Coronary artery (tissue), 2 donors: ENCODE results near the gene COL6A1.

Experiments used
- DNase-seq: peaks from one replicate; pipeline ENCODE4 v3.0.0-alpha.2; 2017; ENCODE audit warnings: low spot score
- H3K27ac ChIP-seq, 2 donors: fragments of 200-600 bp; sonication (generic); one replicate each; pipeline ENCODE4 v1.5.1; 2016 to 2019
- H3K4me3 ChIP-seq: fragments of 200-600 bp; sonication (generic); 2 replicates; pipeline ENCODE4 v1.5.1; 2016; ENCODE audit warnings: mild to moderate bottlenecking, moderate library complexity
- CTCF ChIP-seq: fragments of 200-600 bp; sonication (generic); IDR thresholded peaks from one replicate; pipeline ENCODE4 v1.5.1; 2019; ENCODE audit warnings: antibody characterized with exemption

Gene COL6A1

GRCh38 chr21:45962531-45963231, 18.9 kb upstream of the COL6A1 start:
- peak; percentile 69 for DNase-seq
- no peak for TF ChIP-seq CTCF
- peak overlapping the region in 1 of 2 donors; percentile 50 for H3K27ac ChIP-seq
- no peak overlapping the region for H3K4me3 ChIP-seq

GRCh38 chr21:45963232-45963570, 18.4 kb upstream of the COL6A1 start:
- H3K27ac ChIP-seq: no peak overlapping the region
- no peak for DNase-seq
- H3K4me3 ChIP-seq: no peak overlapping the region
- TF ChIP-seq CTCF: no peak

- Histone ChIP-seq H3K4me3 (no peak overlapping the region), H3K27ac (no peak overlapping the region)
- no peak for TF ChIP-seq CTCF
- no peak for DNase-seq
These were observed 16.9 kb upstream of the COL6A1 start for GRCh38 chr21:45964649-45965048.

- TF ChIP-seq CTCF: no peak
- no peak overlapping the region for H3K27ac ChIP-seq
- no peak overlapping the region for H3K4me3 ChIP-seq
- peak; percentile 72 for DNase-seq
These were observed 16.3 kb upstream of the COL6A1 start for GRCh38 chr21:45965084-45965809.

GRCh38 chr21:45966791-45967394, 14.7 kb upstream of the COL6A1 start:
- Histone ChIP-seq H3K27ac (no peak overlapping the region), H3K4me3 (no peak overlapping the region)
- no peak for TF ChIP-seq CTCF
- no peak for DNase-seq

- DNase-seq: peak; percentile 76
- no peak for TF ChIP-seq CTCF
- Histone ChIP-seq H3K4me3 (no peak overlapping the region), H3K27ac (peak overlapping the region; percentile 96 to 98)
These were observed 11.5 kb upstream of the COL6A1 start for GRCh38 chr21:45969921-45970673.
